Esophagus squamous epithelium (tissue), 4 donors: ENCODE measurements around the gene PDZRN3.

Experiments
- CTCF ChIP-seq, 6 experiments: fragments of 450-650 bp in 4 of 6; fragments of 200-600 bp in 2 of 6; sonication (generic) in 2 of 6; IDR thresholded peaks; one replicate each; pipeline ENCODE4 v1.5.1; 2016 to 2019; ENCODE audit warnings: antibody characterized with exemption in 6 of 6, mild to moderate bottlenecking in 4 of 6, moderate library complexity in 4 of 6
- POLR2A ChIP-seq, 4 donors: fragments of 450-650 bp; IDR thresholded peaks; one replicate each; pipeline ENCODE4 v1.6.1; 2017; ENCODE audit warnings: antibody characterized with exemption in 4 of 4, mild to moderate bottlenecking in 4 of 4, moderate library complexity in 3 of 4

- TF ChIP-seq CTCF (IDR thresholded peaks at IDR 0.05): no peak
- TF ChIP-seq POLR2A (IDR thresholded peaks at IDR 0.05): no peak
Measured at GRCh38 chr3:73520931-73521461, 103.7 kb downstream of the PDZRN3 start.
